ENCODE measurements around the gene ICA1L.

DNA sequence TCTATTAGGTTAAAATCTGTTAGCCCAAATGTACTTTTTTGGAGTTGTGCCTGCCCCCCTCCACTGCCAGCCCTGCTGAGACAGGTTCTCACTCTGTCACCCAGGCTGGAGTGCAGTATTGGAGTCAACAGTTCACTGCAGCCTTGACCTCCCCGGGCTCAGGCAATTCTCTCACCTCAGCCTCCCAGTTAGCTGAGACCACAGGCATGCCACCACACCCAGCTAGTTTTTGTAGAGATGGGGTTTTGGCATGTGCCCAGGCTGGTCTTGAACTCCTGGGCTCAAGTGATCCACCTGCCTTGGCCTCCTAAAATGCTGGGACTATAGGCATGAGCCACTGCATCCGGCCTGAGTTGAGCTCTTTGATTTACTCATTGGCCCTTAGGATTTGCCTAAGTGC, 110.7 kb downstream of the ICA1L start:
- TF ChIP-seq PATZ1 (CRISPR knock-in tag; IDR thresholded peaks at IDR 0.05; ENCODE audit: borderline replicate concordance) = no peak
- no peak for TF ChIP-seq ZFP3 (CRISPR knock-in tag; IDR thresholded peaks at IDR 0.05)
- no peak for TF ChIP-seq ISL1 (CRISPR knock-in tag; IDR thresholded peaks at IDR 0.05)
- TF ChIP-seq ZC3H10 (CRISPR knock-in tag; IDR thresholded peaks at IDR 0.05) = no peak
- TF ChIP-seq, protein P1, sequence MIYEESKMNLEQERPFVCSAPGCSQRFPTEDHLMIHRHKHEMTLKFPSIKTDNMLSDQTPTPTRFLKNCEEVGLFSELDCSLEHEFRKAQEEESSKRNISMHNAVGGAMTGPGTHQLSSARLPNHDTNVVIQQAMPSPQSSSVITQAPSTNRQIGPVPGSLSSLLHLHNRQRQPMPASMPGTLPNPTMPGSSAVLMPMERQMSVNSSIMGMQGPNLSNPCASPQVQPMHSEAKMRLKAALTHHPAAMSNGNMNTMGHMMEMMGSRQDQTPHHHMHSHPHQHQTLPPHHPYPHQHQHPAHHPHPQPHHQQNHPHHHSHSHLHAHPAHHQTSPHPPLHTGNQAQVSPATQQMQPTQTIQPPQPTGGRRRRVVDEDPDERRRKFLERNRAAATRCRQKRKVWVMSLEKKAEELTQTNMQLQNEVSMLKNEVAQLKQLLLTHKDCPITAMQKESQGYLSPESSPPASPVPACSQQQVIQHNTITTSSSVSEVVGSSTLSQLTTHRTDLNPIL (CRISPR knock-in tag; IDR thresholded peaks at IDR 0.05; ENCODE audit: low read depth) = no peak
- no peak for TF ChIP-seq TOX (CRISPR knock-in tag; IDR thresholded peaks at IDR 0.05; ENCODE audit: borderline replicate concordance)

Measured in SK-N-SH treated with all-trans-retinoic acid at 6 μM for 48 hours (cell line).